ENCODE results near the gene HAP1.
"Not testable (repeated sequence)": the region's sequence is repeated elsewhere in the genome, so short reads cannot be mapped to it uniquely, and the experiment has no call there.

Gene HAP1

DNA sequence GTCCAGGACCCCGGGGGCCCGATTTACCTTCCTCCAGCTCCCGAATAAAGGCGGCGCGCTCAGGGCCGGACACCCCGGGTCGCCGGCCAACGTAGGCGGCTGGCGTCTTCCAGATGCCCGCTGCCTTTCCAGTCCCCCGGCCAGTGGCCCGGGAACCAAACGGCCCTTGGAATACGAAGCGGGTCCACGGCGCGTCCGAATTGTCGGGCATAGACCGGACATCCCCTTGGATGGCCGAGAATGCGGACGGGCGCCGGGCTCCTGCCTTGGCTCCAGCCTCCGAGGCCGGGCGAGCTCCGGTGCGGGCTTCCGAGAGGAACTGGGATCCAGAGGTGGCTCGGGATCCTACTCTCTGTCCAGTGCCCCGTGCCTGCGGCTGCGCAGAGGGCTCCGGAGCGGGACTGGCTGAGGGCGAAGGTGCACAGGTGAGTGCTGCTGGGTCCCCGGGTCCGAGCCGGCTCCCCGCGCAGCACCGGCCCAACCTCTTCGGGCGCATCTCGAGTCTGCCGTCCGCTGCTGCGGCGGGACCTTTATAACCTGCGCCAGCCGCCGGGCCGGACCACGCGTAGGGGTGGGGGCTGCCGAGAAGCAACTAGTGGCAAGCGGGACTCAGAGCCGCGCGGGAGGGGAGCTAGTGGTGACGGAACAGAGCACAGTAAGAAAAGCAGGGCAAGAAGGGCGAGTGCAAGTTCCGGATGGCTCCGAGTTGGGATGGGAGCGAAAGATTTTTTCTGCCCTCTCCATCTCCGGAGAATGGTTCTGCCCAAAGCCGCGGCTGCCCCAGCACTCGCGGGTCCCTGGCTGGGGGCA lies at the start of gene HAP1:
Gene HAP1, minus strand, starts transcription at position 505 of the 810 bp plus-strand sequence. Its CDS starts 9 bp downstream, at position 496.
- Histone ChIP-seq H3K9me3 (replicated peaks in 1 of 11) (no peaks in the 10 kb centered on the region), H3K4me3 (peak within 1 kb of the TSS; percentile 40 to 66 (median 54)), H3K4me2 (peak within 1 kb of the TSS; percentile 66 to 98 (median 87)), H4K20me1 (peaks cover 0 to 13% (median 5%) of the 10 kb centered on the region in 11 experiments; a peak in 7 of 22 replicates), H3K4me1 (peaks cover 20 to 71% (median 53%) of the 10 kb centered on the region in 10 experiments), H3K9ac (peak within 1 kb of the TSS in 8 of 11 experiments; percentile 38 to 64 (median 60); a peak in 17 of 22 replicates), H3K27ac (no peak within 1 kb of the TSS), H3K27me3 (peaks cover 61 to 75% (median 72%) of the 10 kb centered on the region in 11 experiments), H3K36me3 (no peaks in the 10 kb centered on the region)
- no peak for TF ChIP-seq Cebpa-rat (IDR thresholded peaks at IDR 0.05)

DNA sequence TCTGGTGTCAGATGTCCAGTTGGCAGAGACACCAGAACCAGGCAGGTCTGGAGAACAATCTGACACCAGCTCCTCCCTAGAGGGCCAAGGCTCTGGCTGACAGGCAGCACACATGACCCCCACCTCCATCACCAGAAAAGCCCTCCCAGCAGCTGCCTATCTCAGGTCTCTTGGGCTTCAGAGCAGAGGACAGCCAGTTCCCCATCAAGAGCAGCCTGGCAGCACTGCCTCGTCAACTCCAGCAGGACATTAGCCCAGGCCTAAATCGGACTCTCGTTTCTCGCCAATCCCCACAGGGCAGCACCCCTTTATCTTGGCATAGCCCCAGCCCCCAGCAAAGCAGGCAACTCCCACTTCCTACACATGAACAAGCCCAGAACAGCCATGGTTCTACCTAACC lies 47.7 kb upstream of the HAP1 start:
- Histone ChIP-seq H3K27ac (peak overlapping the region in 10 of 11 experiments; percentile 27 to 97 (median 89); a peak in 19 of 22 replicates), H3K9me3 (replicated peaks in 1 of 11) (no peaks in the 10 kb centered on the region), H3K27me3 (no peaks in the 10 kb centered on the region), H3K9ac (peak overlapping the region; percentile 45 to 94 (median 87); a peak in 21 of 22 replicates), H4K20me1 (peaks cover 51 to 77% (median 65%) of the 10 kb centered on the region in 11 experiments), H3K4me2 (peak overlapping the region; percentile 79 to 99 (median 94)), H3K36me3 (peaks cover 0 to 12% (median 6%) of the 10 kb centered on the region in 11 experiments; a peak in 13 of 22 replicates), H3K4me3 (peak overlapping the region; percentile 15 to 92 (median 74); a peak in 15 of 20 replicates), H3K4me1 (peaks cover 68 to 82% (median 79%) of the 10 kb centered on the region in 10 experiments)
- TF ChIP-seq Cebpa-rat (IDR thresholded peaks at IDR 0.05) = no peak

DNA sequence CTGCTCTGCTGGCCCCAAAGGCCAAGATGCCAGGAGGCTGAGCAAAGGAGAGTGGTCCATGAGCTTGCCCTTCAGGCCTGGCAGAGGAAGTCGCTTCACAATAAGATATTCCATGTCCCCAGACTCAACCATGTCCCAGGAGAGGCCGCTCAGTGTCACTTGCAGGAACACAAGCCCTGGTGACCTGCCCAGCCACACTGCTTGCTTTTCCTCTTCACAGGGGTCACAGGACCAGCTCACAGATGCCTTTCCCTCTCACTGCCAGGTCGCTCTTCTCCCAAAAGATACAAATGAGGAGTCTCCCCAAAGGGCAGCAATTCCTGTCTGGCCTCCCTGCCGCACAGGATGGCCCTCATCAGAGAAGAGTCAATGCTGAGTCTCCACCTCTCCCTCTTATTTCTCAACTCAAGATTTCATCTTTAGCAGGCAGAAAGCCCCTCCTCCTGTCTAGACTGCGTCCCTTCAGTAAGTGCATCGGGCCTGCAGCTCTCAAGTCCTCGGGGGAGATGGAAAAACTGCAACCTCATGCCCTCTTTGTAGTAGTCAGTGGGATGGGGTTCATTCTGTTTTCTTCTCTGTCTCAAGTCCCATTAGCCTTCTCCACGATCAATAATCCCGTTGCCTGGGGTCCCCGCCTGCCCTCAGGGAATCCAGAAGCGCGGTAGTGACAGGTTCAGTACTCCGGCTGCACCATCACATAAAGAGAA lies 47.1 kb upstream of the HAP1 start:
- Histone ChIP-seq H3K9ac (peak overlapping the region; percentile 45 to 94 (median 87); a peak in 20 of 22 replicates), H3K27me3 (no peaks in the 10 kb centered on the region), H3K9me3 (replicated peaks in 1 of 11) (no peaks in the 10 kb centered on the region), H3K36me3 (peaks cover under 1 to 17% (median 12%) of the 10 kb centered on the region in 11 experiments; a peak in 16 of 22 replicates), H3K4me2 (peak overlapping the region; percentile 79 to 99 (median 94)), H3K27ac (peak overlapping the region in 9 of 11 experiments; percentile 36 to 97 (median 91); a peak in 18 of 22 replicates), H3K4me1 (peaks cover 71 to 85% (median 82%) of the 10 kb centered on the region in 10 experiments), H3K4me3 (peak overlapping the region in 7 of 10 experiments; percentile 20 to 92 (median 52); a peak in 11 of 20 replicates), H4K20me1 (peaks cover 56 to 83% (median 71%) of the 10 kb centered on the region in 11 experiments)
- no peak for TF ChIP-seq Cebpa-rat (IDR thresholded peaks at IDR 0.05)

DNA sequence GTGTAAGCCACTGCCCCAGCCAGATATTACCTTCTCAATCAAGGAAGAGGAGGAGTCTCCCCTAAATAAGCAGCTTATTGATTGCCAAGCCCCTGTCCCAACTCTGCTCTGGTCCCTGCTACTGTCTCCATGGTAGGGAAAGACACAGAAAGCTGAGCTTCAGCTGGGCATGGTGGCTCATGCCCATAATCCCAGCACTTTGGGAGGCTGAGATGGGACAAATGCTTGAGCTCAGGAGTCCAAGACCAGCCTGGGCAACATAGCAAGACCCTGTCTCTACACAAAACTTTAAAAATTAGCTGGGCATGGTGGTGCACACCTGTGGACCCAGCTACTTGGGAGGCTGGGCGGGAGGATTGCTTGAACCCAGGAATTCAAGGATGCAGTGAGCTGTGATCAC lies 45.5 kb upstream of the HAP1 start:
- 0 out of 20 replicates have a peak overlapping the region, but pooled peaks of 1 of the 10 experiments have one; percentile 24 for H3K4me3 ChIP-seq
- H3K27ac ChIP-seq = peak overlapping the region in 10 of 11 experiments; percentile 22 to 97 (median 68); a peak in 18 of 22 replicates
- H3K36me3 ChIP-seq = peaks cover 15 to 33% (median 27%) of the 10 kb centered on the region in 11 experiments; a peak in 21 of 22 replicates
- H3K4me1 ChIP-seq = peaks cover 87 to 99% (median 95%) of the 10 kb centered on the region in 10 experiments
- no peaks in the 10 kb centered on the region for H3K9me3 ChIP-seq (replicated peaks in 1 of 11)
- peak overlapping the region in 8 of 11 experiments; percentile 17 to 63 (median 57); a peak in 6 of 22 replicates for H3K9ac ChIP-seq
- H4K20me1 ChIP-seq = peaks cover 72 to 99% (median 87%) of the 10 kb centered on the region in 11 experiments
- H3K27me3 ChIP-seq = no peaks in the 10 kb centered on the region
- peak overlapping the region; percentile 76 to 99 (median 90) for H3K4me2 ChIP-seq
- no peak for TF ChIP-seq Cebpa-rat (IDR thresholded peaks at IDR 0.05)

GRCh38 chr17:41777574-41778188 lies 43.2 kb upstream of the HAP1 start:
- no peaks in the 10 kb centered on the region for H3K27me3 ChIP-seq
- H3K27ac ChIP-seq = peak overlapping the region in 10 of 11 experiments; percentile 22 to 97 (median 70); a peak in 19 of 22 replicates
- peak overlapping the region; percentile 76 to 99 (median 90) for H3K4me2 ChIP-seq
- H3K9me3 ChIP-seq (replicated peaks in 1 of 11) = no peaks in the 10 kb centered on the region
- peak overlapping the region; percentile 34 to 72 (median 59); a peak in 19 of 22 replicates for H3K9ac ChIP-seq
- peaks cover 85 to 99% (median 95%) of the 10 kb centered on the region in 11 experiments for H4K20me1 ChIP-seq
- H3K36me3 ChIP-seq = peaks cover 22 to 46% (median 36%) of the 10 kb centered on the region in 11 experiments
- H3K4me1 ChIP-seq = peaks cover 92 to 100% (median 99%) of the 10 kb centered on the region in 10 experiments
- H3K4me3 ChIP-seq = peak overlapping the region in 4 of 10 experiments; percentile 31 to 42 (median 35); a peak in 7 of 20 replicates
- TF ChIP-seq Cebpa-rat (IDR thresholded peaks at IDR 0.05) = no peak

GRCh38 chr17:41777157-41777573 lies 42.7 kb upstream of the HAP1 start:
- peak overlapping the region in 10 of 11 experiments; percentile 22 to 97 (median 70); a peak in 19 of 22 replicates for H3K27ac ChIP-seq
- H3K9ac ChIP-seq = peak overlapping the region; percentile 34 to 72 (median 59); a peak in 19 of 22 replicates
- TF ChIP-seq Cebpa-rat (IDR thresholded peaks at IDR 0.05) = no peak
- H3K4me1 ChIP-seq = peaks cover 92 to 100% (median 99%) of the 10 kb centered on the region in 10 experiments
- peak overlapping the region in 4 of 10 experiments; percentile 31 to 42 (median 35); a peak in 7 of 20 replicates for H3K4me3 ChIP-seq
- no peaks in the 10 kb centered on the region for H3K9me3 ChIP-seq (replicated peaks in 1 of 11)
- no peaks in the 10 kb centered on the region for H3K27me3 ChIP-seq
- peaks cover 27 to 51% (median 41%) of the 10 kb centered on the region in 11 experiments for H3K36me3 ChIP-seq
- peaks cover 85 to 99% (median 95%) of the 10 kb centered on the region in 11 experiments for H4K20me1 ChIP-seq
- H3K4me2 ChIP-seq = peak overlapping the region; percentile 76 to 99 (median 90)

- not testable (repeated sequence) for H3K9me3 ChIP-seq (replicated peaks in 1 of 11); H3K4me3 ChIP-seq; H3K27me3 ChIP-seq
- Histone ChIP-seq H3K9ac (peak overlapping the region in 8 of 11 experiments; percentile 12 to 64 (median 50); a peak in 7 of 22 replicates), H4K20me1 (peaks cover 85 to 99% (median 95%) of the 10 kb centered on the region in 11 experiments), H3K36me3 (peaks cover 34 to 59% (median 49%) of the 10 kb centered on the region in 11 experiments), H3K27ac (peak overlapping the region in 6 of 11 experiments; percentile 22 to 78 (median 61); a peak in 7 of 22 replicates), H3K4me2 (peak overlapping the region; percentile 19 to 99 (median 90); a peak in 21 of 22 replicates), H3K4me1 (peaks cover 88 to 100% (median 98%) of the 10 kb centered on the region in 10 experiments)
These were observed 41.9 kb upstream of the HAP1 start for GRCh38 chr17:41776262-41776900.
